ENCODE measurements around the gene PSD. TPM values are rescaled to one million over a fixed set of nuclear protein-coding genes. Genes with fewer than 3 reads are reported as not detected.

The PSD gene
- total and polyA plus RNA-seq, 2 donors (not counting 1 experiment from before 2014, with no cell fraction given) = 0.07 to 5.3 TPM

DNA sequence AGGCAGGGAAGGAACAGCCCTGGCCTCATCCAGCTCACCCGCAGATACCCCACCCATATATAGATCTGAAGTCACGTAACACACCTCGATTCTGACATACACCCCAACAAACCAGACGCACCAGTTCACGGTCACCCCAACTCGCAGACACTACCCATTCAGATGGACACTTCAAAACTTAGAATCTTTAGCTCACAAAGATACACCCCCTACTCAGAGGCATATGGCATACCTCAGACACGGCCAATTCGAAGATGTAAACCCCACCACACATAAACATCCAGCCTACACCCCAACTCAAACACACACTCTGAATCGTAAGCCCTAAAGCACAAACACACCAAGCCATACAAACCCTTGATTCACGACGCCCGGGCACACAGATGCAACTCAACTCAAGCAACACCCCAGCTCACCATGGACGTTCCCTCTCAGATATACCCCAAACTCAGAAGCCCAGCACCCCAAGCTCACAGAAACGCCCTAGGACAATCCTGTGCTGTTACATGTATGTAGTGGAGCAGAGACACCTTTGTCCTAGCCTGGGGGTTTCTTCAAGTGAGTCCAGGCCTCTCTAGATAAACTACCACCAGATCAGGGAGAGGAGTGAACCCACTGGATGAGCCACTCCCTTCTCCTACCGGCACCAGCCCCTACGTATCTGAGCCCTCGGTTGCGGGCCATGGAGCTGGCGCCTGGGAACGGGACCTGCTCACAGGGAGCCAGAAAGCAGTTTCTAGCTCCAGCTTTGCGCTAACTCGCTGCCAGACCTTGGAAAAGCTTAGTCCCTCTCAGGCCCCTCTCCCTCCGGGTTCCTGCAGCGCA lies 8.8 kb downstream of the PSD start:
- Histone ChIP-seq H3K9me3 (ENCODE audit: control insufficient read depth, insufficient read depth, low read depth, low read length) (no peaks in the 10 kb centered on the region), H3K4me3 (replicated peaks in 1 of 4; ENCODE audit: control extremely low read depth in 1 of 4, insufficient read depth in 1 of 4, low read depth in 3 of 4, low read length in 4 of 4) (peak overlapping the region in 2 of 4 experiments; percentile 43 to 48), H2AFZ (ENCODE audit: low read length) (no peak overlapping the region), H3K9ac (ENCODE audit: insufficient read depth, low read length) (no peak overlapping the region), H3K27ac (ENCODE audit: insufficient read depth, low read length) (no peak overlapping the region), H3K36me3 (ENCODE audit: control insufficient read depth, insufficient read depth, low read length) (no peaks in the 10 kb centered on the region), H3K4me2 (ENCODE audit: extremely low read depth, insufficient read depth, low read length) (peak overlapping the region; percentile 59), H3K27me3 (ENCODE audit: control insufficient read depth, insufficient read depth, low read length) (peaks cover 63% of the 10 kb centered on the region), H4K20me1 (ENCODE audit: control insufficient read depth, extremely low read depth, insufficient read depth, low read length) (no peaks in the 10 kb centered on the region), H3K79me2 (ENCODE audit: control insufficient read depth, insufficient read depth, low read length) (no peaks in the 10 kb centered on the region), H3K4me1 (ENCODE audit: control insufficient read depth, extremely low read depth, insufficient read depth, low read length) (no peaks in the 10 kb centered on the region)
- TF ChIP-seq, protein P1, sequence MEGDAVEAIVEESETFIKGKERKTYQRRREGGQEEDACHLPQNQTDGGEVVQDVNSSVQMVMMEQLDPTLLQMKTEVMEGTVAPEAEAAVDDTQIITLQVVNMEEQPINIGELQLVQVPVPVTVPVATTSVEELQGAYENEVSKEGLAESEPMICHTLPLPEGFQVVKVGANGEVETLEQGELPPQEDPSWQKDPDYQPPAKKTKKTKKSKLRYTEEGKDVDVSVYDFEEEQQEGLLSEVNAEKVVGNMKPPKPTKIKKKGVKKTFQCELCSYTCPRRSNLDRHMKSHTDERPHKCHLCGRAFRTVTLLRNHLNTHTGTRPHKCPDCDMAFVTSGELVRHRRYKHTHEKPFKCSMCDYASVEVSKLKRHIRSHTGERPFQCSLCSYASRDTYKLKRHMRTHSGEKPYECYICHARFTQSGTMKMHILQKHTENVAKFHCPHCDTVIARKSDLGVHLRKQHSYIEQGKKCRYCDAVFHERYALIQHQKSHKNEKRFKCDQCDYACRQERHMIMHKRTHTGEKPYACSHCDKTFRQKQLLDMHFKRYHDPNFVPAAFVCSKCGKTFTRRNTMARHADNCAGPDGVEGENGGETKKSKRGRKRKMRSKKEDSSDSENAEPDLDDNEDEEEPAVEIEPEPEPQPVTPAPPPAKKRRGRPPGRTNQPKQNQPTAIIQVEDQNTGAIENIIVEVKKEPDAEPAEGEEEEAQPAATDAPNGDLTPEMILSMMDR (conservative IDR thresholded peaks at IDR 0.05 in 1 of 2, IDR thresholded peaks at IDR 0.05 in 1 of 2; ENCODE audit: low read depth in 1 of 2, low read length in 2 of 2) = no peak
- peak; percentile 90 for TF ChIP-seq EZH2 (IDR thresholded peaks at IDR 0.05; ENCODE audit: low read length, missing control alignments)
- no peak for DNase-seq (ENCODE audit: low read depth in 2 of 2)

DNA sequence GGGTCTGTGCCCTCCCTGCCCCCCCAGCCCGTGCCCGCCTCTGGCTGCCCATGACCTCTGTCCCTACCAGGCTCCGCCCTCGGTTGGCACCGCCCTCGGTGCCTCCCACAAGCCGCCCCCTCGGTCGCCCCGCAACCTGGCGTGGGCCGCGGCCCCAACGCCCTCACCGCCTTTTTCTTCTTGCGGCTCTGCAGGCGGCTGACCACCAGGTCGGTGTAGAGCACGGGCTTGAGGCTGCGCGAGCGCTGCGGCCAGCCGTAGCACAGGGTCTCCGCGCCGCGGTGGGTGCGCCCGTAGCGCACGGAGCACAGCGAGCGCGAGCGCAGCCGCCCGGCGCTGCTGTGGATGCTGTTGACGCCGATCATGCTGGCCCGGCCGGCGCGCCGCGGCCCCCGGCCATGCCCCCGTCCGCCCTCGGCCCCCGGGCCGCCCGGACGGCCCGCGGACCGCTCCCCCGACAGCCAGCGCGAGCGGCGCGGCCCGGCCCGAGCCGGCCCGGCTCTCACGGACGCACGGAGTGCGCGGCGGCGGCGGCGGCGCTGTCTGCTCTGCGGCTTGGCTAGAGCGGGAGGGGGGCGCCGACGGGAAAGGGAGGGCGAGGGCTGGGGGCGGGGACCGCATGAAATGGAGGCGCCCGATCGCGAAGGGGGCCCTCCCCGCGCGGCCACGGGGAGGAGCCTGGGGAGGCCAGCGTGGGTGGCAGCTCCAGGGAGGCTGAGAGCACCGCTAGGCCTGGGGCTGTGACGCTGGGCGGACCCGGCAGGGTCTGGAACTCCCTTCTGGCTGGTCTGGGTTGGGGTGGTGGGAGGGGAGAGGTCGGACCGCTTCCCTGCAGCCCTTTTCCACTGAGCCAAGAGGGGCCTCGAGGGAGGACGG lies 9.6 kb downstream of the PSD start:
- H3K9me3 ChIP-seq (ENCODE audit: control insufficient read depth, insufficient read depth, low read depth, low read length) = no peaks in the 10 kb centered on the region
- no peak overlapping the region for H3K27ac ChIP-seq (ENCODE audit: insufficient read depth, low read length)
- TF ChIP-seq, protein P1 (conservative IDR thresholded peaks at IDR 0.05 in 1 of 2, IDR thresholded peaks at IDR 0.05 in 1 of 2; ENCODE audit: low read depth in 1 of 2, low read length in 2 of 2) = no peak
- TF ChIP-seq EZH2 (IDR thresholded peaks at IDR 0.05; ENCODE audit: low read length, missing control alignments) = no peak
- no peaks in the 10 kb centered on the region for H3K4me1 ChIP-seq (ENCODE audit: control insufficient read depth, extremely low read depth, insufficient read depth, low read length)
- no peaks in the 10 kb centered on the region for H3K79me2 ChIP-seq (ENCODE audit: control insufficient read depth, insufficient read depth, low read length)
- peak overlapping the region in 3 of 4 experiments; percentile 21 to 44 (median 30) for H3K4me3 ChIP-seq (replicated peaks in 1 of 4; ENCODE audit: control extremely low read depth in 1 of 4, insufficient read depth in 1 of 4, low read depth in 3 of 4, low read length in 4 of 4)
- no peak overlapping the region for H2AFZ ChIP-seq (ENCODE audit: low read length)
- peak; percentile 30 to 60 for DNase-seq (ENCODE audit: low read depth in 2 of 2)
- H3K36me3 ChIP-seq (ENCODE audit: control insufficient read depth, insufficient read depth, low read length) = no peaks in the 10 kb centered on the region
- H3K9ac ChIP-seq (ENCODE audit: insufficient read depth, low read length) = no peak overlapping the region
- H4K20me1 ChIP-seq (ENCODE audit: control insufficient read depth, extremely low read depth, insufficient read depth, low read length) = no peaks in the 10 kb centered on the region
- H3K27me3 ChIP-seq (ENCODE audit: control insufficient read depth, insufficient read depth, low read length) = peaks cover 61% of the 10 kb centered on the region
- peak overlapping the region; percentile 59 for H3K4me2 ChIP-seq (ENCODE audit: extremely low read depth, insufficient read depth, low read length)

DNA sequence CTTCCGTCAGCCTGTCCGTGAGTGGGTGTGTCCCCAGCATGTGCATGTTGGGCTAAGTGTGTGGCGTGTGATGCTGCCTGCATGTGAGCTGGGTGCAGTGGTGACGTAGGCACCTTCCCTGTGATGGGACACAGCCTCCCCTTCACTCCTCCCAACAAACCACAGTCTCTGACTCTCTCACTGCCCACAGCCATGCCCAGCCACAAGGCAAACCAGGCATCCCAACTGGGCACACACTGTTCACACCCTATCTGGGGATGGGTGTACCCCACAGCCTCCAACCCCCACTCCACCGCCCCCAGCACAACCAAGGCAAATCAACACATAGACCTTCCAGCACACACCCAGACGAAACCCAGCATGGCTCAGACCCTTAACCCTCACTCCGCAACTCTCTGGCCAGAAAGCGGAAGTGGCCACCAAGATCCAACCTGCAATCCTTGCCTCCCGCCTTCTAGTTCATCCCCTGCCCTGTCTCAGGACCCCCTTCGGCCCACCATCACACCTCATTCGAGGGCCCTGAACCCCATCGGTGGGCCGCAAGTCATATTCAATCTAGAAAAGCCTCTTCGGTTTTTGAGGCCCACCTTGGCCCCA lies 10.4 kb downstream of the PSD start:
- DNase-seq (ENCODE audit: low read depth in 2 of 2) = no peak
- Histone ChIP-seq H3K4me2 (ENCODE audit: extremely low read depth, insufficient read depth, low read length) (no peak overlapping the region), H3K36me3 (ENCODE audit: control insufficient read depth, insufficient read depth, low read length) (no peaks in the 10 kb centered on the region), H3K79me2 (ENCODE audit: control insufficient read depth, insufficient read depth, low read length) (no peaks in the 10 kb centered on the region), H3K27ac (ENCODE audit: insufficient read depth, low read length) (no peak overlapping the region), H3K9ac (ENCODE audit: insufficient read depth, low read length) (no peak overlapping the region), H3K4me3 (replicated peaks in 1 of 4; ENCODE audit: control extremely low read depth in 1 of 4, insufficient read depth in 1 of 4, low read depth in 3 of 4, low read length in 4 of 4) (peak overlapping the region in 1 of 4 experiments; percentile 44), H3K9me3 (ENCODE audit: control insufficient read depth, insufficient read depth, low read depth, low read length) (no peaks in the 10 kb centered on the region), H4K20me1 (ENCODE audit: control insufficient read depth, extremely low read depth, insufficient read depth, low read length) (no peaks in the 10 kb centered on the region), H3K27me3 (ENCODE audit: control insufficient read depth, insufficient read depth, low read length) (peaks cover 56% of the 10 kb centered on the region), H3K4me1 (ENCODE audit: control insufficient read depth, extremely low read depth, insufficient read depth, low read length) (no peaks in the 10 kb centered on the region), H2AFZ (ENCODE audit: low read length) (no peak overlapping the region)
- TF ChIP-seq EZH2 (IDR thresholded peaks at IDR 0.05; ENCODE audit: low read length, missing control alignments) = peak; percentile 75
- TF ChIP-seq, protein P1 (conservative IDR thresholded peaks at IDR 0.05 in 1 of 2, IDR thresholded peaks at IDR 0.05 in 1 of 2; ENCODE audit: low read depth in 1 of 2, low read length in 2 of 2) = no peak
